OCI-LY7 (cell line): Measurements from ENCODE around the gene USP43. TPM values are rescaled to one million over a fixed set of nuclear protein-coding genes. Genes with fewer than 3 reads are reported as not detected.

Experiments used
- BruUV-seq: library from RNA; stranded (reverse); fragments of 400-500 nt; replicated peaks from 2 replicates; lab custom pipeline; 2021; lab: Mats Ljungman, UMichigan
- CTCF ChIA-PET: fragments of 300-600 bp; sonication (Branson Sonifier 250); formaldehyde crosslinking; loops from one replicate; lab custom pipeline; 2022; ENCODE audit warnings: antibody characterized with exemption; ENCODE audit not compliant: unreplicated experiment; lab: Charles Lee
- POLR2A ChIA-PET: fragments of 300-600 bp; sonication (Branson Sonifier 250); formaldehyde crosslinking; loops from one replicate; lab custom pipeline; 2022; ENCODE audit warnings: antibody characterized with exemption; lab: Charles Lee
- DNase-seq: peaks from one replicate; pipeline ENCODE4 v3.0.0-alpha.2; 2015; ENCODE audit warnings: low spot score
- H2AFZ ChIP-seq: fragments of 200-600 bp; sonication (generic), shearing (Covaris generic); 2 replicates; pipeline ENCODE4 v1.6.1; 2014; ENCODE audit warnings: mild to moderate bottlenecking, antibody characterized with exemption, low read length, moderate library complexity
- H3K27ac ChIP-seq: fragments of 200-600 bp; sonication (generic); 2 replicates; pipeline ENCODE4 v1.5.1; 2014; ENCODE audit warnings: mixed run types, low read depth, mild to moderate bottlenecking, moderate library complexity, low read length, inconsistent platforms; ENCODE audit not compliant: poor library complexity, severe bottlenecking
- H3K36me3 ChIP-seq: fragments of 200-600 bp; sonication (generic); 2 replicates; pipeline ENCODE4 v1.6.1; 2014; ENCODE audit warnings: mild to moderate bottlenecking, antibody characterized with exemption, low read length, moderate library complexity, mixed read lengths; ENCODE audit not compliant: insufficient read depth
- H3K4me1 ChIP-seq: fragments of 200-600 bp; sonication (generic); 2 replicates; pipeline ENCODE4 v1.5.1; 2014; ENCODE audit warnings: mild to moderate bottlenecking, low read length; ENCODE audit not compliant: insufficient read depth, poor library complexity, severe bottlenecking
- H3K4me2 ChIP-seq: fragments of 200-600 bp; sonication (generic); 2 replicates; pipeline ENCODE4 v1.6.1; 2014; ENCODE audit warnings: mild to moderate bottlenecking, low read length
- H3K4me3 ChIP-seq: fragments of 200-600 bp; sonication (generic); 2 replicates; pipeline ENCODE4 v1.5.1; 2014; ENCODE audit warnings: mild to moderate bottlenecking, low read depth, low read length; ENCODE audit not compliant: poor library complexity, severe bottlenecking
- H3K79me2 ChIP-seq: fragments of 200-600 bp; sonication (generic); 2 replicates; pipeline ENCODE4 v1.6.1; 2016; ENCODE audit warnings: low read depth, mild to moderate bottlenecking, low read length, moderate library complexity, mixed read lengths; ENCODE audit not compliant: insufficient read depth
- H3K9me2 ChIP-seq: fragments of 200-600 bp; sonication (generic); 2 replicates; pipeline ENCODE4 v1.6.1; 2016; ENCODE audit warnings: mild to moderate bottlenecking, low read length, mixed read lengths; ENCODE audit not compliant: insufficient read depth
- H3K9me3 ChIP-seq: fragments of 200-600 bp; sonication (generic); 2 replicates; pipeline ENCODE4 v1.6.1; 2014; ENCODE audit warnings: mild to moderate bottlenecking, mixed run types, low read length, mixed read lengths
- H4K20me1 ChIP-seq: fragments of 200-600 bp; sonication (generic); 2 replicates; pipeline ENCODE4 v1.6.1; 2014; ENCODE audit warnings: mild to moderate bottlenecking, antibody characterized with exemption, low read length, moderate library complexity, mixed read lengths; ENCODE audit not compliant: insufficient read depth
- CTCF ChIP-seq: fragments of 200-600 bp; sonication (generic); conservative IDR thresholded peaks from 2 replicates; pipeline ENCODE4 v1.5.1; 2014; ENCODE audit warnings: mild to moderate bottlenecking, antibody characterized with exemption, low read length, moderate library complexity, mixed read lengths
- EZH2phosphoT487 ChIP-seq: fragments of 200-600 bp; sonication (generic); IDR thresholded peaks from 2 replicates; pipeline ENCODE4 v1.6.1; 2018; ENCODE audit warnings: low read depth, borderline replicate concordance, mild to moderate bottlenecking, mixed run types, antibody characterized with exemption, low read length, moderate library complexity, mixed read lengths
- intact Hi-C: fragments of 100-400 bp; cut with micrococcal nuclease; formaldehyde crosslinking; loops from one replicate; pipeline ENCODE4 v1.10.0; 2022; ENCODE audit not compliant: unreplicated experiment
- total RNA-seq, 2 experiments: library from RNA; depleted of rRNA in 1 of 2; stranded (reverse); fragments of >200 nt in 1 of 2; shearing (Covaris generic) in 1 of 2; gene quantifications; 2 replicates each; pipeline ENCODE4 v1.2.3, GENCODE V29; 2014 to 2022

Gene USP43
- total RNA-seq, 2 experiments from 2014 or later: 1.3 to 2.7 TPM

GRCh38 chr17:9771465-9771864, 126.1 kb downstream of the USP43 start:
- Histone ChIP-seq H3K36me3 (no peaks in the 10 kb centered on the region), H3K4me1 (no peaks in the 10 kb centered on the region), H3K4me3 (no peak overlapping the region), H3K9me3 (no peaks in the 10 kb centered on the region), H3K79me2 (no peaks in the 10 kb centered on the region), H3K27ac (no peak overlapping the region), H3K4me2 (no peak overlapping the region), H4K20me1 (no peaks in the 10 kb centered on the region), H2AFZ (no peak overlapping the region), H3K9me2 (no peaks in the 10 kb centered on the region)
- TF ChIP-seq CTCF: no peak
- TF ChIP-seq EZH2phosphoT487: no peak
- intact Hi-C loops: no loop called here
- ChIA-PET CTCF (no interaction called here), POLR2A (no interaction called here)
- DNase-seq: no peak
- BruUV-seq: no TSS peak

- H3K4me3 ChIP-seq: no peak overlapping the region
- ChIA-PET POLR2A (no interaction called here), CTCF (no interaction called here)
- no peaks in the 10 kb centered on the region for H3K4me1 ChIP-seq
- H3K9me2 ChIP-seq: no peaks in the 10 kb centered on the region
- no peaks in the 10 kb centered on the region for H3K79me2 ChIP-seq
- no peak overlapping the region for H3K27ac ChIP-seq
- no peak overlapping the region for H2AFZ ChIP-seq
- H3K4me2 ChIP-seq: no peak overlapping the region
- intact Hi-C loops: no loop called here
- no peak for TF ChIP-seq EZH2phosphoT487
- no peak for TF ChIP-seq CTCF
- H3K9me3 ChIP-seq: no peaks in the 10 kb centered on the region
- DNase-seq: no peak
- no TSS peak for BruUV-seq
- no peaks in the 10 kb centered on the region for H4K20me1 ChIP-seq
- no peaks in the 10 kb centered on the region for H3K36me3 ChIP-seq
Measured at GRCh38 chr17:9772658-9773057, 127.3 kb downstream of the USP43 start.

- Histone ChIP-seq H2AFZ (no peak overlapping the region), H3K9me2 (no peaks in the 10 kb centered on the region), H3K36me3 (no peaks in the 10 kb centered on the region), H3K9me3 (no peaks in the 10 kb centered on the region), H3K27ac (no peak overlapping the region), H3K4me1 (no peaks in the 10 kb centered on the region), H3K4me3 (no peak overlapping the region), H4K20me1 (no peaks in the 10 kb centered on the region), H3K79me2 (no peaks in the 10 kb centered on the region), H3K4me2 (no peak overlapping the region)
- POLR2A ChIA-PET: no interaction called here
- BruUV-seq: no TSS peak
- CTCF ChIA-PET: no interaction called here
- intact Hi-C loops: no loop called here
- DNase-seq: no peak
- TF ChIP-seq EZH2phosphoT487 (no peak), CTCF (no peak)
Measured at GRCh38 chr17:9776911-9777310, 131.6 kb downstream of the USP43 start.

Other genes starting within 250 kb of the USP43 start
- gene STX8, start 69.7 kb upstream of the USP43 start, total RNA-seq (2014; rRNA removed; shearing (Covaris generic)): 69.0 and 88.1 TPM in 2 replicates
- 56.7 and 65.0 TPM in 2 replicates for gene STX8, start 69.7 kb upstream of the USP43 start, total RNA-seq (2022)
- not detected in 2 replicates for gene CFAP52, start 68.9 kb upstream of the USP43 start, total RNA-seq (2014; rRNA removed; shearing (Covaris generic))
- gene CFAP52, start 68.9 kb upstream of the USP43 start, total RNA-seq (2022): not detected in 2 replicates
- not detected in 2 replicates for gene DHRS7C, start 146.1 kb downstream of the USP43 start, total RNA-seq (2014; rRNA removed; shearing (Covaris generic))
- not detected in 2 replicates for gene DHRS7C, start 146.1 kb downstream of the USP43 start, total RNA-seq (2022)
- not detected in 2 replicates for gene GSG1L2, start 176.6 kb downstream of the USP43 start, total RNA-seq (2014; rRNA removed; shearing (Covaris generic))
- not detected in 2 replicates for gene GSG1L2, start 176.6 kb downstream of the USP43 start, total RNA-seq (2022)
- gene GLP2R, start 180.4 kb downstream of the USP43 start, total RNA-seq (2014; rRNA removed; shearing (Covaris generic)): not detected in 2 replicates
- gene GLP2R, start 180.4 kb downstream of the USP43 start, total RNA-seq (2022): not detected in 2 replicates